ENCODE measurements around the gene KRABD2.

Gene KRABD2

DNA sequence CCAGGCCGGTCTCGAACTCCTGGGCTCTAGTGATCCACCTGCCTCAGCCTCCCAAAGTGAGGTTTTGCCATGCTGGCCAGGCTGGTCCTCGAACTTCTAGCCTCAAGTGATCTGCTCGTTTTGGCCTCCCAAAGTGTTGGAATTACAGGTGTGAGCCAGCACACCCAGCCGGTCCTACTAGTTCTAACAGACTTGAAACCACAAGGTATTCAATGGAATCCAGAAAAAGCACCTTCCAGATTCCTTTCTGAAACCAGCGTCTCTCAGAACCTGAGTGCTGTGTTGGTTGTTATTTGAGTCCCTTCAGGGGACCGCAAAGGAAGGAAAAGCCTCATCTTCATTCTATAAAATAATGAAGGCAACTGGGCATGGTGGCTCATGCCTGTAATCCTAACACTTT lies 4.1 kb downstream of the KRABD2 start:
- Mint-ChIP-seq H3K27ac (ENCODE audit: unreplicated experiment) (no peak overlapping the region), H3K36me3 (ENCODE audit: unreplicated experiment) (peaks cover 14% of the 10 kb centered on the region), H3K4me1 (ENCODE audit: low read depth, unreplicated experiment) (peaks cover 12% of the 10 kb centered on the region), H3K4me3 (ENCODE audit: unreplicated experiment) (no peak overlapping the region), H3K27me3 (ENCODE audit: unreplicated experiment) (peaks cover 6% of the 10 kb centered on the region), H3K9me3 (ENCODE audit: unreplicated experiment) (peaks cover 6% of the 10 kb centered on the region)
- TF ChIP-seq, protein P1, sequence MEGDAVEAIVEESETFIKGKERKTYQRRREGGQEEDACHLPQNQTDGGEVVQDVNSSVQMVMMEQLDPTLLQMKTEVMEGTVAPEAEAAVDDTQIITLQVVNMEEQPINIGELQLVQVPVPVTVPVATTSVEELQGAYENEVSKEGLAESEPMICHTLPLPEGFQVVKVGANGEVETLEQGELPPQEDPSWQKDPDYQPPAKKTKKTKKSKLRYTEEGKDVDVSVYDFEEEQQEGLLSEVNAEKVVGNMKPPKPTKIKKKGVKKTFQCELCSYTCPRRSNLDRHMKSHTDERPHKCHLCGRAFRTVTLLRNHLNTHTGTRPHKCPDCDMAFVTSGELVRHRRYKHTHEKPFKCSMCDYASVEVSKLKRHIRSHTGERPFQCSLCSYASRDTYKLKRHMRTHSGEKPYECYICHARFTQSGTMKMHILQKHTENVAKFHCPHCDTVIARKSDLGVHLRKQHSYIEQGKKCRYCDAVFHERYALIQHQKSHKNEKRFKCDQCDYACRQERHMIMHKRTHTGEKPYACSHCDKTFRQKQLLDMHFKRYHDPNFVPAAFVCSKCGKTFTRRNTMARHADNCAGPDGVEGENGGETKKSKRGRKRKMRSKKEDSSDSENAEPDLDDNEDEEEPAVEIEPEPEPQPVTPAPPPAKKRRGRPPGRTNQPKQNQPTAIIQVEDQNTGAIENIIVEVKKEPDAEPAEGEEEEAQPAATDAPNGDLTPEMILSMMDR (IDR thresholded peaks at IDR 0.05; ENCODE audit: partially characterized antibody, unreplicated experiment), result no peak
- no peak for DNase-seq

DNA sequence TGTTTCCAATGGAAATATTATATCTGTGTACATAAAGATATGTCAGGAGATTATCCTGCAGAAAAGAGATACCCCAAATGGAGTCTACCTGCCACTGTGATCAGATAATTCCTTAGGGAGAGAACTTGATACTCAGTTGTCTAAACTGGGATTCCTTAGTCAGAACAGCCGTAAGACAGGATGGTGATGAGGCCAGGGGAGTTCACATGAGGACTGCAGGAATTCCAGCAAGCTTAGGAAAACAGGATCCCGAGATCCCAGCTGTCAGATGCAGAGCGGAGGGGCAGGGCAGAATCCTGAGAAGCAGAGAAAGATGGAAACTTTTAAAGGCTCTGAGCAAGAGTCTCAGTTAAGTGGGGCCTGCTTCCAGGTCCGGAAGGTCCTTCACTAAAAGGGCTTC lies 4.7 kb downstream of the KRABD2 start:
- H3K4me3 Mint-ChIP-seq (ENCODE audit: unreplicated experiment), result peak overlapping the region; percentile 14
- H3K9me3 Mint-ChIP-seq (ENCODE audit: unreplicated experiment), result peaks cover 6% of the 10 kb centered on the region
- peaks cover 12% of the 10 kb centered on the region for H3K4me1 Mint-ChIP-seq (ENCODE audit: low read depth, unreplicated experiment)
- no peak for DNase-seq
- peaks cover 6% of the 10 kb centered on the region for H3K27me3 Mint-ChIP-seq (ENCODE audit: unreplicated experiment)
- H3K27ac Mint-ChIP-seq (ENCODE audit: unreplicated experiment), result peak overlapping the region; percentile 20
- H3K36me3 Mint-ChIP-seq (ENCODE audit: unreplicated experiment), result peaks cover 14% of the 10 kb centered on the region
- TF ChIP-seq, protein P1 (IDR thresholded peaks at IDR 0.05; ENCODE audit: partially characterized antibody, unreplicated experiment), result no peak

DNA sequence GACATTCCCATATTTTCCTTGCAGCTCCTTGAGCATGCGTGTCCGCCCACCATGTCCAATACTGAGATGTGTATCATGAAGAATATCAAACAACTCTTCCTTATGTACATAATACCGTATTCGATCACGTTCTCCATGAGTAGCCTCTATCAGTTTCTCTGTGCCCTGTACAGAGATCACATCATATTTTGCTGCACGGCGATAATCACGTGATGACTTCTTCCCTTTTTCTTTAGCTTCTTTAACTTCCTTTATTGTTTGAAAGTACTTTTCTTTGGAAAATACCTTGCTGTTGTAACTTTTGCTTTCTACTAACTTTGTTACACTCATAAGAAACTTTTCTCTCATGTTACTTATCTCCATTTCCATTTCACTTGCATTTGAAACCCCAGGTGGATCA lies 6.6 kb downstream of the KRABD2 start:
- TF ChIP-seq, protein P1 (IDR thresholded peaks at IDR 0.05; ENCODE audit: partially characterized antibody, unreplicated experiment), result no peak
- H3K27me3 Mint-ChIP-seq (ENCODE audit: unreplicated experiment), result peaks cover 2% of the 10 kb centered on the region
- no peak overlapping the region for H3K4me3 Mint-ChIP-seq (ENCODE audit: unreplicated experiment)

DNA sequence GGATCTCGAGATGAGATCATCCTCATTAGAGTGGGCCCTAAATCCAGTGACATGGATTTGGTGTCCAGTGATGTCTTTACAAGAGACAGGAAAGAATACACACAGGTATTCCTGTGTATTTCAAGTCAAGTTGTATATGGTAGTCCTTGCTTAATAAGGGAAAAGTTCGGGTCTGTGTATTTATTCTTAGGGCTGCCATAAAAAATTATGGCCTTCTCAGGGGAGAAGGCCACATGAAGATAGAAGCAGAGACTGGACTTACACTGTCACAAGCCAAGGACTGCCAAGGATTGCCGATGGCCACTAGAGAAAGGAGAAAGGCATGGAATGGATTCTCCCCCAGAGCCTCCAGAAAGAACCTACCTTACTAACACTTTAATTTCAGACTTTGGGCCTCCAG lies 8.3 kb downstream of the KRABD2 start:
- peaks cover 14% of the 10 kb centered on the region for H3K36me3 Mint-ChIP-seq (ENCODE audit: unreplicated experiment)
- TF ChIP-seq, protein P1 (IDR thresholded peaks at IDR 0.05; ENCODE audit: partially characterized antibody, unreplicated experiment), result no peak
- no peak for DNase-seq

More for the DNA sequence above, 6.6 kb downstream of the KRABD2 start:
- H3K9me3 Mint-ChIP-seq (ENCODE audit: unreplicated experiment), result peaks cover 5% of the 10 kb centered on the region
- peaks cover 14% of the 10 kb centered on the region for H3K36me3 Mint-ChIP-seq (ENCODE audit: unreplicated experiment)
- H3K27ac Mint-ChIP-seq (ENCODE audit: unreplicated experiment), result no peak overlapping the region
- no peak for DNase-seq
- peaks cover 7% of the 10 kb centered on the region for H3K4me1 Mint-ChIP-seq (ENCODE audit: low read depth, unreplicated experiment)

DNA sequence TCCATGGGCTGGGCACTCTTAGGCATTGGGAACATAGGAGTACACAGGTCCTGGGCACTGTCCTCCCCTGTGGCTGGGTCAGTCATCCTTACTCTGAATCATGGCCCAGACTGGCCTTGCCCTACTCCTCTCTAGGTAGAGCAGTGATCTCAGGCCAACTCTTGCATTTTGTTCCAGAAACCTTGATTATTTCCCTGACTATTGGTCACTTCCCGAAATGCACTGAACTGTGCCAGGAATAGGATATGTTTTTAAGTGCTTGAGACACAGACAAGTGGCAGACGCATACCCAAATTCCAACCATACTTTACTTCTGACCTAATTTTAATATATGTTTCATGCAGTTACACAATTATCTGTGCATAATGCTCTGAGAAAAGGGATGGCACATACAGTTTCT lies 10.3 kb downstream of the KRABD2 start:
- Mint-ChIP-seq H3K36me3 (ENCODE audit: unreplicated experiment) (peaks cover 14% of the 10 kb centered on the region), H3K4me1 (ENCODE audit: low read depth, unreplicated experiment) (peaks cover 7% of the 10 kb centered on the region), H3K27me3 (ENCODE audit: unreplicated experiment) (no peaks in the 10 kb centered on the region), H3K9me3 (ENCODE audit: unreplicated experiment) (peaks cover 3% of the 10 kb centered on the region), H3K4me3 (ENCODE audit: unreplicated experiment) (no peak overlapping the region), H3K27ac (ENCODE audit: unreplicated experiment) (no peak overlapping the region)
- no peak for DNase-seq
- TF ChIP-seq, protein P1 (IDR thresholded peaks at IDR 0.05; ENCODE audit: partially characterized antibody, unreplicated experiment), result no peak

More for the DNA sequence above, 8.3 kb downstream of the KRABD2 start:
- Mint-ChIP-seq H3K9me3 (ENCODE audit: unreplicated experiment) (peaks cover 5% of the 10 kb centered on the region), H3K27ac (ENCODE audit: unreplicated experiment) (peak overlapping the region; percentile 22), H3K4me3 (ENCODE audit: unreplicated experiment) (no peak overlapping the region), H3K27me3 (ENCODE audit: unreplicated experiment) (peaks cover 2% of the 10 kb centered on the region), H3K4me1 (ENCODE audit: low read depth, unreplicated experiment) (peaks cover 7% of the 10 kb centered on the region)
